ENCODE measurements around the gene TRMT112. TPM values are rescaled to one million over a fixed set of nuclear protein-coding genes. Genes with fewer than 3 reads are reported as not detected.

Gene TRMT112
- total RNA-seq, 1 donor from 2014 or later, result 149 TPM

- no peaks in the 10 kb centered on the region for H3K9me3 Mint-ChIP-seq (ENCODE audit: low read depth)
- no peak for TF ChIP-seq CTCF (IDR thresholded peaks at IDR 0.05; ENCODE audit: unreplicated experiment)
- DNase-seq (ENCODE audit: low spot score, unreplicated experiment), result no peak
- H3K4me1 Mint-ChIP-seq (ENCODE audit: low read depth), result peaks cover 11% of the 10 kb centered on the region
- H3K27me3 Mint-ChIP-seq, result no peaks in the 10 kb centered on the region
- no peak overlapping the region for H3K4me3 Mint-ChIP-seq (ENCODE audit: low read depth)
- H3K36me3 Mint-ChIP-seq (ENCODE audit: insufficient read depth), result peaks cover 5% of the 10 kb centered on the region
- H3K27ac Mint-ChIP-seq, result peak overlapping the region; percentile 71
Observed at GRCh38 chr11:64321026-64321425, 3.7 kb upstream of the TRMT112 start.

- Mint-ChIP-seq H3K9me3 (ENCODE audit: low read depth) (no peaks in the 10 kb centered on the region), H3K4me3 (ENCODE audit: low read depth) (no peak overlapping the region), H3K27me3 (no peaks in the 10 kb centered on the region), H3K27ac (peak overlapping the region; percentile 71), H3K4me1 (ENCODE audit: low read depth) (peaks cover 11% of the 10 kb centered on the region), H3K36me3 (ENCODE audit: insufficient read depth) (peaks cover 5% of the 10 kb centered on the region)
- TF ChIP-seq CTCF (IDR thresholded peaks at IDR 0.05; ENCODE audit: unreplicated experiment), result no peak
- DNase-seq (ENCODE audit: low spot score, unreplicated experiment), result no peak
Observed at GRCh38 chr11:64320556-64320955, 3.2 kb upstream of the TRMT112 start.

GRCh38 chr11:64318766-64319761 lies 1.7 kb upstream of the TRMT112 start:
- TF ChIP-seq CTCF (IDR thresholded peaks at IDR 0.05; ENCODE audit: unreplicated experiment), result no peak
- Mint-ChIP-seq H3K36me3 (ENCODE audit: insufficient read depth) (peaks cover 10% of the 10 kb centered on the region), H3K9me3 (ENCODE audit: low read depth) (no peaks in the 10 kb centered on the region), H3K27me3 (no peaks in the 10 kb centered on the region), H3K4me1 (ENCODE audit: low read depth) (peaks cover 11% of the 10 kb centered on the region), H3K27ac (peak overlapping the region; percentile 85), H3K4me3 (ENCODE audit: low read depth) (peak overlapping the region; percentile 92)
- no peak for DNase-seq (ENCODE audit: low spot score, unreplicated experiment)

- Mint-ChIP-seq H3K4me3 (ENCODE audit: low read depth) (peak within 1 kb of the TSS; percentile 92), H3K27ac (peak within 1 kb of the TSS; percentile 100), H3K27me3 (no peaks in the 10 kb centered on the region), H3K9me3 (ENCODE audit: low read depth) (no peaks in the 10 kb centered on the region), H3K4me1 (ENCODE audit: low read depth) (peaks cover 11% of the 10 kb centered on the region), H3K36me3 (ENCODE audit: insufficient read depth) (peaks cover 10% of the 10 kb centered on the region)
- DNase-seq (ENCODE audit: low spot score, unreplicated experiment), result peak; percentile 89
- TF ChIP-seq CTCF (IDR thresholded peaks at IDR 0.05; ENCODE audit: unreplicated experiment), result peak; percentile 29
Observed at GRCh38 chr11:64317961-64318765, 804 bp upstream of the TRMT112 start, which contains the start of gene PRDX5. TSS of gene PRDX5 (plus strand) at chr11:64318121. CDS start at chr11:64318216, 95 bp downstream.

Measured in progenitor cell of endocrine pancreas (in vitro differentiated cells).